Trophoblast cell (in vitro differentiated cells and primary cell): Measurements from ENCODE around the gene PCGF2.

ENCODE experiments used
- DNase-seq, 2 donors: peaks; one replicate each; pipeline ENCODE4 v3.0.0-alpha.2; 2016
- H2AFZ ChIP-seq: 2 replicates; pipeline ENCODE4 v1.6.1; 2013; ENCODE audit warnings: low read length, moderate library complexity, mild to moderate bottlenecking; ENCODE audit not compliant: insufficient read depth, poor library complexity
- H2AK5ac ChIP-seq: 2 replicates; pipeline ENCODE4 v1.6.1; 2013; ENCODE audit warnings: mild to moderate bottlenecking, low read length
- H2BK120ac ChIP-seq: 2 replicates; pipeline ENCODE4 v1.6.1; 2013; ENCODE audit warnings: low read length, mild to moderate bottlenecking, moderate library complexity; ENCODE audit not compliant: insufficient read depth, poor library complexity
- H2BK12ac ChIP-seq: 2 replicates; pipeline ENCODE4 v1.6.1; 2013; ENCODE audit warnings: mild to moderate bottlenecking, low read length, moderate library complexity
- H2BK5ac ChIP-seq: 2 replicates; pipeline ENCODE4 v1.6.1; 2013; ENCODE audit warnings: low read length, low read depth, moderate library complexity, mild to moderate bottlenecking; ENCODE audit not compliant: poor library complexity
- H3K14ac ChIP-seq: 2 replicates; pipeline ENCODE4 v1.6.1; 2013; ENCODE audit warnings: mild to moderate bottlenecking, low read length
- H3K18ac ChIP-seq: 2 replicates; pipeline ENCODE4 v1.6.1; 2013; ENCODE audit warnings: mild to moderate bottlenecking, low read length
- H3K23ac ChIP-seq: 2 replicates; pipeline ENCODE4 v1.6.1; 2013; ENCODE audit warnings: low read length
- H3K27ac ChIP-seq: 2 replicates; pipeline ENCODE4 v1.5.1; 2013; ENCODE audit warnings: low read depth, mild to moderate bottlenecking, inconsistent platforms, low read length, moderate library complexity
- H3K27me3 ChIP-seq: 2 replicates; pipeline ENCODE4 v1.6.1; 2013; ENCODE audit warnings: inconsistent platforms, mild to moderate bottlenecking, low read length, moderate library complexity; ENCODE audit not compliant: insufficient read depth
- H3K36me3 ChIP-seq, 2 experiments: 1 replicate in 1 of 2; 2 replicates in 1 of 2; pipeline ENCODE4 v1.6.1; 2013; ENCODE audit warnings: low read length in 2 of 2, mild to moderate bottlenecking in 2 of 2, moderate library complexity in 1 of 2; ENCODE audit not compliant: insufficient read depth in 2 of 2, control insufficient read depth in 1 of 2
- H3K4ac ChIP-seq: 2 replicates; pipeline ENCODE4 v1.6.1; 2013; ENCODE audit warnings: low read depth, mild to moderate bottlenecking, low read length, moderate library complexity
- H3K4me1 ChIP-seq, 2 experiments: 1 replicate in 1 of 2; 2 replicates in 1 of 2; pipeline ENCODE4 v1.6.1; 2013; ENCODE audit warnings: low read length in 2 of 2, mild to moderate bottlenecking in 2 of 2, moderate library complexity in 1 of 2; ENCODE audit not compliant: insufficient read depth in 2 of 2, control insufficient read depth in 1 of 2
- H3K4me2 ChIP-seq: 2 replicates; pipeline ENCODE4 v1.6.1; 2013; ENCODE audit warnings: inconsistent platforms, mild to moderate bottlenecking, low read length, moderate library complexity
- H3K4me3 ChIP-seq: 2 replicates; pipeline ENCODE4 v1.5.1; 2013; ENCODE audit warnings: mild to moderate bottlenecking, low read depth, low read length, inconsistent platforms
- H3K79me1 ChIP-seq: one replicate; pipeline ENCODE4 v1.6.1; 2013; ENCODE audit warnings: low read length
- H3K79me2 ChIP-seq: 2 replicates; pipeline ENCODE4 v1.6.1; 2013; ENCODE audit warnings: low read length, mild to moderate bottlenecking; ENCODE audit not compliant: control insufficient read depth, insufficient read depth, poor library complexity
- H3K9ac ChIP-seq: 2 replicates; pipeline ENCODE4 v1.6.1; 2013; ENCODE audit warnings: mild to moderate bottlenecking, low read length
- H3K9me3 ChIP-seq: 2 replicates; pipeline ENCODE4 v1.6.1; 2013; ENCODE audit warnings: low read depth, mild to moderate bottlenecking, control low read depth, inconsistent platforms, low read length; ENCODE audit not compliant: insufficient read depth
- H4K12ac ChIP-seq: 2 replicates; pipeline ENCODE4 v1.6.1; 2013; ENCODE audit warnings: low read depth, mild to moderate bottlenecking, low read length, moderate library complexity
- H4K8ac ChIP-seq: 2 replicates; pipeline ENCODE4 v1.6.1; 2013; ENCODE audit warnings: low read depth, mild to moderate bottlenecking, low read length, moderate library complexity
- H4K91ac ChIP-seq: one replicate; pipeline ENCODE4 v1.6.1; 2013; ENCODE audit warnings: low read depth, mild to moderate bottlenecking, low read length, moderate library complexity
- WGBS: extraction: QIAGEN DNeasy Blood & Tissue Kit; methylation state at CpG from one replicate; pipeline ENCODE4 v1.1.7; 2013; ENCODE audit warnings: missing lambda C conversion rate; ENCODE audit not compliant: insufficient read length, insufficient coverage; ENCODE audit errors: extremely low coverage; 5-methylcytosine and 5-hydroxymethylcytosine counted together

PCGF2 gene

DNA sequence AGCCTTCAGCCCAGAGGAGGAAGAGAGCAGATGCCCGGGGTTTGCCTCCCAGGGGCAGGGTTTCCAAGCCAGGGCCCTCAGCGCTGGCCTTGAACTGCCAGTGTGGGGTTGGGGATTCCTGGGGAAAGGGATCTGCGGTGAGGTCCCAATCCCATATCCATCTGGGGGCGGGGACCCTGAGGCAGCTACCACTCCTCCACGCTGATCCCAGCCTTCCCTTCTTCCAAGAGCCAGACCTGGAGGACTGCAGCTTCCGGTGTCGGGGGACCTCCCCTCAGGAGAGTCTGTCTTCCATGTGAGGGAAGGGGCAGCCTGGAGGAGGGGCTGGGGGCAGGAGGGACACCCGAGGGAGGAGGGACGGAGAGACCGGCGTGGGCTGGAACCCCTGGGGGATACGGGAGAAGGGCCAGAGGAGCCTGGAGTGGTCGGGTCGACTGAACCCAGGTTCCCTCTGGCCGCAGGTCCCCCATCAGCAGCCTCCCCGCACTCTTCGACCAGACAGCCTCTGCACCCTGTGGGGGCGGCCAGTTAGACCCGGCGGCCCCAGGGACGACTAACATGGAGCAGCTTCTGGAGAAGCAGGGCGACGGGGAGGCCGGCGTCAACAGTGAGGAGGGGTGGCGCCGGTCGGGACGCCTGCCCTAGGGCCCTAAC is 28.7 kb downstream of the PCGF2 start:
- Histone ChIP-seq H3K27ac (peak overlapping the region; percentile 21), H4K12ac (peak overlapping the region; percentile 2), H3K36me3 (peaks cover 26 to 38% of the 10 kb centered on the region in 2 experiments), H3K9ac (no peak overlapping the region), H3K4me3 (no peak overlapping the region), H4K8ac (peak overlapping the region; percentile 79), H3K14ac (peak overlapping the region; percentile 49), H4K91ac (peak overlapping the region; percentile 45), H2BK12ac (no peak overlapping the region), H2AFZ (no peak overlapping the region), H2BK5ac (peak overlapping the region; percentile 43), H2AK5ac (peak overlapping the region; percentile 12), H3K4ac (no peak overlapping the region), H3K79me1 (peaks cover 3% of the 10 kb centered on the region), H3K23ac (no peak overlapping the region), H2BK120ac (no peak overlapping the region), H3K9me3 (peaks cover 1% of the 10 kb centered on the region), H3K4me1 (peaks cover 8 to 12% of the 10 kb centered on the region in 2 experiments), H3K18ac (no peak overlapping the region), H3K4me2 (peak overlapping the region; percentile 66), H3K27me3 (no peaks in the 10 kb centered on the region), H3K79me2 (no peaks in the 10 kb centered on the region)
- DNase-seq: no peak
- no CpG with 5 or more reads among the region's 29 CpGs for WGBS

- no peak for DNase-seq
- Histone ChIP-seq H3K79me2 (no peaks in the 10 kb centered on the region), H2BK12ac (no peak overlapping the region), H3K27ac (no peak overlapping the region), H2BK5ac (no peak overlapping the region), H3K18ac (no peak overlapping the region), H2AFZ (no peak overlapping the region), H4K8ac (no peak overlapping the region), H4K12ac (no peak overlapping the region), H3K4me3 (no peak overlapping the region), H4K91ac (no peak overlapping the region), H3K27me3 (no peaks in the 10 kb centered on the region), H3K4ac (no peak overlapping the region), H3K9ac (no peak overlapping the region), H3K36me3 (peaks cover 40 to 42% of the 10 kb centered on the region in 2 experiments), H2BK120ac (no peak overlapping the region), H2AK5ac (no peak overlapping the region), H3K4me2 (no peak overlapping the region), H3K4me1 (peaks cover 8 to 12% of the 10 kb centered on the region in 2 experiments), H3K79me1 (peaks cover 3% of the 10 kb centered on the region), H3K9me3 (peaks cover 2% of the 10 kb centered on the region), H3K14ac (no peak overlapping the region), H3K23ac (no peak overlapping the region)
- no CpG with 5 or more reads among the region's 12 CpGs for WGBS
These were observed 30.9 kb downstream of the PCGF2 start for GRCh38 chr17:38717139-38717745.

GRCh38 chr17:38716368-38717005 is 31.6 kb downstream of the PCGF2 start:
- Histone ChIP-seq H2BK120ac (no peak overlapping the region), H3K9me3 (peaks cover 4% of the 10 kb centered on the region), H3K14ac (no peak overlapping the region), H3K79me2 (no peaks in the 10 kb centered on the region), H4K8ac (no peak overlapping the region), H3K4me1 (peaks cover 8 to 12% of the 10 kb centered on the region in 2 experiments), H2AK5ac (no peak overlapping the region), H3K27ac (no peak overlapping the region), H4K91ac (no peak overlapping the region), H3K27me3 (no peaks in the 10 kb centered on the region), H2BK12ac (no peak overlapping the region), H2BK5ac (no peak overlapping the region), H3K4me3 (no peak overlapping the region), H3K9ac (no peak overlapping the region), H3K36me3 (peaks cover 47 to 48% of the 10 kb centered on the region in 2 experiments), H3K4me2 (no peak overlapping the region), H2AFZ (no peak overlapping the region), H3K23ac (no peak overlapping the region), H3K79me1 (peaks cover 3% of the 10 kb centered on the region), H4K12ac (no peak overlapping the region), H3K18ac (no peak overlapping the region), H3K4ac (no peak overlapping the region)
- no CpG with 5 or more reads among the region's 18 CpGs for WGBS
- no peak for DNase-seq

GRCh38 chr17:38715216-38715943 is 32.8 kb downstream of the PCGF2 start:
- no CpG with 5 or more reads among the region's 9 CpGs for WGBS
- Histone ChIP-seq H3K9ac (no peak overlapping the region), H3K36me3 (peaks cover 46 to 56% of the 10 kb centered on the region in 2 experiments), H3K18ac (no peak overlapping the region), H3K4ac (no peak overlapping the region), H3K79me1 (peaks cover 3% of the 10 kb centered on the region), H4K12ac (no peak overlapping the region), H4K8ac (no peak overlapping the region), H3K9me3 (peaks cover 4% of the 10 kb centered on the region), H3K27me3 (no peaks in the 10 kb centered on the region), H2BK12ac (no peak overlapping the region), H2BK120ac (no peak overlapping the region), H2BK5ac (no peak overlapping the region), H3K27ac (no peak overlapping the region), H3K4me1 (peaks cover 8 to 12% of the 10 kb centered on the region in 2 experiments), H2AK5ac (no peak overlapping the region), H2AFZ (no peak overlapping the region), H3K23ac (no peak overlapping the region), H3K4me2 (no peak overlapping the region), H3K79me2 (no peaks in the 10 kb centered on the region), H3K4me3 (no peak overlapping the region), H3K14ac (no peak overlapping the region), H4K91ac (no peak overlapping the region)
- DNase-seq: no peak
